COLO668 (cell line): ENCODE results near the gene OR6C70.

Source experiments
- DNase-seq: peaks from one replicate; lab custom pipeline; 2025; ENCODE audit not compliant: unreplicated experiment; lab: John Stamatoyannopoulos, UW

Gene OR6C70

DNA sequence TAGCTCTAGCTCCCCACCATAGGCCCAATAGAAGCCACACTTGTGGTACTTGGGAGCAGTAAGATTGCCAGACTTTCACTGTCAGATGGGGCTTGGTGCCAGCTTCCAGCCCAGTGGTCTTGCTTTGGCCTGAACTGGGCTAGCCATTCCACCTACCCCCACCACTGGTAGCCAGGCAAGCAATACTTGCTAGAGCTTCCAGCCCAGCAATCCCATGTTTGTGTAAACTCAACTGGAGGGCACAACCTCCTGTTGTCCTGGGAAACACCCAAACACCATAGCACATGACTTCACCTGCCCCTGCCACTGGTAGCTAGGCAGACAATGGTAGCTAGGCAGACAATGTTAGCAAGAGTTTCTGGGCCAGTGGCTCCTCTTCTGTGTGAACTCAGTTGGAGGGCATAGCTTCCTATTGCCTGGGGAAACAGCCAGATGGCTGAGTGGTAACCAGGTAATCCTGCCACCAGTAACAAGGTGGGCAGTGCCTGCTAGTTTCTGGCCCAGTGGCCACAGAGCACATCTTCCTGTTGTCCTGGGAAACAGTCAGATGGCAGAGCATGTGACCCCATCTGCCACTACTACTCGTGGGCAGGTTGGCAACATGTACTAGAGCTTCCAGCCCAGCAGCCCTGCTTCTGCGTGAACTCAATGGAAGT, 49.5 kb downstream of the OR6C70 start:
- no peak for DNase-seq
